SH-SY5Y (cell line): ENCODE data around the gene SH3BGRL2.
A peak's percentile ranks its signal among the peaks of the same experiment; 100 is the strongest.

Experiments used
- GATA2 ChIP-seq: IDR thresholded peaks from 2 replicates; pipeline ENCODE4 v1.6.1; 2011; ENCODE audit warnings: mild to moderate bottlenecking, low read depth, low read length
- GATA3 ChIP-seq: IDR thresholded peaks from 2 replicates; pipeline ENCODE4 v1.6.1; 2011; ENCODE audit warnings: low read depth, mild to moderate bottlenecking, low read length, moderate library complexity

DNA sequence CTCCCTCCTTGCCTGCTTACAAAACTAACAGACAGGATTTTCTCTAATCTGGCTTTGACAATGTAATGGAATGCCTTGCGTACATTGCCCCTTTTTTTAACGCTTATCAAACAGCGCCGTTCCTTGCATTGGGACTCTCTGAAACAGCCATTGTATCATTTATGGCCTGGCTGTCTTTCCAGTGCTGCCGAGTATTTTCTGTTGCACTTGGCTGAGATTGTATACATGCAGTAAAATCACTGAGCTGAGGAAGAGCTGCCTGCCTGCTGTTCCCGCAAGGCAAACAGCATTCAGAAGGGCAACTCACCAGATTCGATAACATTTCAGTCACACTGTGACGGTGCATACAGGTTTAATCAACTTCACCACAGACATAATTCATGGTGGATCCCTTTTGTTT lies 106.0 kb downstream of the SH3BGRL2 start:
- peak; percentile 22; the same call in 1 of the 2 replicates for TF ChIP-seq GATA2
- TF ChIP-seq GATA3: no peak
